ENCODE results near the gene NOX4.

Gene NOX4

GRCh38 chr11:89490981-89491690, at the start of gene NOX4:
Gene NOX4 (minus strand): TSS chr11:89491375. CDS start chr11:89491246, 129 bp downstream.
- DNase-seq, result no peak

GRCh38 chr11:89540826-89541225, 49.7 kb upstream of the NOX4 start:
- DNase-seq, result no peak

GRCh38 chr11:89537936-89538335, 46.8 kb upstream of the NOX4 start:
- no peak for DNase-seq

- no peak for DNase-seq
These were observed 45.8 kb upstream of the NOX4 start for GRCh38 chr11:89536926-89537325.

GRCh38 chr11:89535221-89535620, 44.0 kb upstream of the NOX4 start:
- DNase-seq, result no peak

- DNase-seq, result no peak
These were observed 38.6 kb upstream of the NOX4 start for GRCh38 chr11:89529626-89530380.

GRCh38 chr11:89521792-89522191, 30.6 kb upstream of the NOX4 start:
- DNase-seq, result no peak

- no peak for DNase-seq
These were observed 30.1 kb upstream of the NOX4 start for GRCh38 chr11:89521294-89521693.

GRCh38 chr11:89516496-89516895, 25.3 kb upstream of the NOX4 start:
- no peak for DNase-seq

- no peak for DNase-seq
These were observed 17.4 kb upstream of the NOX4 start for GRCh38 chr11:89508544-89508943.

- DNase-seq, result no peak
These were observed 13.1 kb upstream of the NOX4 start for GRCh38 chr11:89504270-89504669.

- no peak for DNase-seq
These were observed 12.2 kb upstream of the NOX4 start for GRCh38 chr11:89503422-89503821.

GRCh38 chr11:89502301-89502700, 11.1 kb upstream of the NOX4 start:
- DNase-seq, result no peak

GRCh38 chr11:89500336-89500735, 9.2 kb upstream of the NOX4 start:
- DNase-seq, result no peak

GRCh38 chr11:89498845-89499448, 7.8 kb upstream of the NOX4 start:
- no peak for DNase-seq

- DNase-seq, result no peak
These were observed 4.8 kb upstream of the NOX4 start for GRCh38 chr11:89495951-89496350.

GRCh38 chr11:89493431-89493830, 2.3 kb upstream of the NOX4 start:
- DNase-seq, result no peak

- no peak for DNase-seq
These were observed 584 bp downstream of the NOX4 start for GRCh38 chr11:89490602-89490980.

GRCh38 chr11:89489930-89490329, 1.2 kb downstream of the NOX4 start:
- DNase-seq, result no peak

GRCh38 chr11:89487016-89487415, 4.2 kb downstream of the NOX4 start:
- no peak for DNase-seq

GRCh38 chr11:89484896-89485295, 6.3 kb downstream of the NOX4 start:
- DNase-seq, result no peak

GRCh38 chr11:89477175-89477574, 14.0 kb downstream of the NOX4 start:
- no peak for DNase-seq

GRCh38 chr11:89463266-89463780, 27.9 kb downstream of the NOX4 start:
- no peak for DNase-seq

GRCh38 chr11:89458716-89459115, 32.5 kb downstream of the NOX4 start:
- DNase-seq, result no peak

Data from CD4-positive, alpha-beta T cell treated with Interleukin-4 for 1 hour (primary cell).